ENCODE measurements around the gene GJA1.

The GJA1 gene

DNA sequence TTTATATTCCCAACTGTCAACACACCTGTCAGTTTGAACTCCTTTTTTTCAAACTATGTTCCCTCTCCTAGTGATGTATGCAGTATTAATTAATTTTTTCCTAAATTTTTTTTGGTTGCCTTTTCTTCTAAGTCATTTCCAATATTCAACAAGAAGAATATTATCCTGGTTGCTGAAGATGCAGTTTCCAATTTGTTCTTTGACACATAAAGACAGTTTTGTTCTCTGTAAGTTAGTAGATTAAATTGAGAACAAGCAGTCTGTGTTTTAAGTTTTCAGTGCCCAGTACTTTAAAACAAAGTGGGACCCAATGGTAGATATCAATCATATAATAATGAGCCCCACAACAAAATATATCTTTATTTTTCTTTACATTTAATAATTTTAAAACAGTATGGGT is 47.3 kb downstream of the GJA1 start:
- no peak for DNase-seq (ENCODE audit: low read depth)

DNA sequence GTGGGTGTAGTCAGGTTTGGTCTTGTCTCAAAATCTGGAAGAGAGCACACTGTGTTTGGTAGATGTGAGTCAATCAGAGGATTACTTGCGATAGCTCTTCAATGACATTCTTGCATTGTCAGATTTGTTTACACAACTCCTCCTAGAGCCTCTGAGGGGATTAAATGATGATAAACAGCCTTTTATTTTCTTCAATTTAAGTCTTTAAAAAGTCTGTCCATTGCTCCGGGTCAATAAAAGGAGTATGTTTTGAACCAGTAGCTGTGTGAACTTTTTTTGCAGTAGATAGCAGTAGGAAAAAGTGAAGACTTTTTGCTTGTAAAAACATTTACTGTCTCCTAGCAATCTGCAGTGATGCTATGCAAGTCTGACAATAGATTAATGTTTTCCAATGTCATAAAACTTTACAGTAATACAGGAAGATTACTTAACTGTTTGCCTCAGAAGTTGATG is 49.9 kb downstream of the GJA1 start:
- no peak for DNase-seq (ENCODE audit: low read depth)

DNA sequence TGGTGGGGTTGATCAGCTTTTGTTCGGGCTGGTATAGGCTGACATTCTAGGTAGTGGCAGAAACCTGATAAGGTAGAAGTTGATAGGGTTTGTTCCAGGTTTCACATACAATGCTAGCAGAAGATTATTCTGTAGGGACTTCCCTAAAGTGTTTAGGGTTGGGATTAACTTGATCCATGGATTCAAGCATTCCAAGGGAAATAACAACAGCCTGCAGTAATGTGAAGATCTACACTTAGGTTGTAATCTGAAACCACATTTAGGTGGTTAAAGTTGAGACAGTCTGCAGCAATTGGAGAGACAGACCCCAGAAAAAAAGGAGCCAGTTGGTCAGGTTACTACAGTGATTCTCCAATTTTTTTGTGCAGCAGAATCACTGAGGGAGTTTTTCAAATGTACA is 56.1 kb downstream of the GJA1 start:
- DNase-seq (ENCODE audit: low read depth) = no peak

DNA sequence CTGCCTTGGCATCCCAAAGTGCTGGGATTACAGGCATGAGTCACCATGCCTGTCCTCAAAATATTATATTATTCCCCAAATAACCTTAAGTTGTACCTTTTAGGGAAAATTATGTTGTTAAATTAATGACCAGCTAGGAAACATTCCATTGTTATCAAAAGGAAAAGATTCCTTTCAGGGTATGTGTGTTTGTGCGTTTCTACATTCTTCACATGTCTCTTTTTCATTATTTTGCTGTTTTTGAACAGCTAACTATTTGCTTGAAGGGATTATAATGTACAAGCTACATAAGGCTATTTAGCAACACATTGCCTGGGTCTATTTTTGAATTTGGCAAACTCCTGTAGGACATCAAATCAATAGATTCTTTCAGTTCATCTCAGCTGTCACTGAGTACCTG is 57.1 kb downstream of the GJA1 start:
- no peak for DNase-seq (ENCODE audit: low read depth)

DNA sequence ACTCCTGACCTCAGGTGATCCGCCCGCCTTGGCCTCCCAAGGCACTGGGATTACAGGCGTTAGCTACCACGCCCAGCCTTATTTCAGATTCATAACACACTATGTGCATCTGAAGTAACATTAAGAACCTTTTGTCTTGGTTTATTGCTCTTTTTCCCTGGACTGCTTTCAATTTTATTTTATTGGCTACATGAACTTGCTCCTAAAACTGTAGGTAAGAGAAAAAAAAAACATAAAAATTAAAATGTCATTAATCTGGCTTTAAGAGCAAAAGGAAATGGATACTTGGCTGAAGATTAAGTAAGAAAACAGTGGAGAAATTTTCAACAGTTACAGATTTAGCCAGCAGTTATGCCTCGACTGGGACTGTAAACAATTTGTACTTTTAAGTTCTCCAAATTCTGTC is 62.5 kb downstream of the GJA1 start:
- DNase-seq (ENCODE audit: low read depth) = no peak

DNA sequence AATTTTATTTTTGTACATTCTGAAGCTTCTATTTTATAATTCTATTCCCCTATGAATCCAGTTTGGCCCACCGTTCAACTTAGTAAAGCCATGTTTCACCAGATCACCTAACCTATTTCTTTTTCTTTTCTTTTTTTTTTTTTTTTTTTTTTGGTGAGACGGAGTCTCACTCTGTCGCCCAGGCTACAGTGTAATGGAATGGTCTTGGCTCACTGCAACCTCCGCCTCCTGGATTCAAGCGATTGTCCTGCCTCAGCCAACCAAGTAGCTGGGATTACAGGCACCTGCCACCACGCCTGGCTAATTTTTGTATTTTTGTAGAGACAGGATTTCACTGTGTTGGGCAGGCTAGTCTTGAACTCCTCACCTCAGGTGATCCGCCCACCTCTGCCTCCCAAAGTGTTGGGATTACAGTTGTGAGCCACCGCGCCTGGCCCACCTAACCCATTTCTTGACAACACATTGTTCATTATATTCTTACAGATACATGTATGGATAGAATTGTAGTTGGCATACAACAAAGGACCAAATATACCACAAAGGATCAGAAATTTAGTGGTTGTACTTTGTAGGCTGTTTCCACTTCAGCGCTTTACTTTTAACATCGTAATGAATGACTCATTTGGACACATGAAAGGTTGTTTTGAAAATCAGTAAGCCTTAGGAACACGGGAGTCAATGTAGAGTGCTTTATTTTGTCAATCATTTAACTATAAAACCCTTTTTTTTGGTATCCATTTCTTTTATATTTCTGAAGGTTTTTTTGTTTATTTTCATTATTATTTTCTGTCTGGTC is 63.2 kb downstream of the GJA1 start:
- no peak for DNase-seq (ENCODE audit: low read depth)

Measured in stimulated activated CD4-positive, alpha-beta T cell treated with anti-CD3 and anti-CD28 coated beads, Interleukin-2, amount 100 ng/mL, for 4 hours (primary cell).